ENCODE measurements around the gene ALK.

Gene ALK

GRCh38 chr2:29191817-29192216 lies 729.6 kb downstream of the ALK start:
- TF ChIP-seq CTCF (IDR thresholded peaks at IDR 0.05; ENCODE audit: low read length) (no peak), EZH2 (IDR thresholded peaks at IDR 0.05; ENCODE audit: borderline replicate concordance, low read length) (no peak)

GRCh38 chr2:29189052-29189451 lies 732.3 kb downstream of the ALK start:
- no peaks in the 10 kb centered on the region for H3K9me3 ChIP-seq (ENCODE audit: low read length)
- no peaks in the 10 kb centered on the region for H3K9me2 ChIP-seq (ENCODE audit: low read depth, low read length)
- H3K9ac ChIP-seq (ENCODE audit: low read length), result no peak overlapping the region
- H3K79me2 ChIP-seq (ENCODE audit: insufficient read depth, low read length), result no peaks in the 10 kb centered on the region
- no peak overlapping the region for H2AFZ ChIP-seq (ENCODE audit: low read length)
- TF ChIP-seq EZH2 (IDR thresholded peaks at IDR 0.05; ENCODE audit: borderline replicate concordance, low read length), result no peak
- no peak for TF ChIP-seq CTCF (IDR thresholded peaks at IDR 0.05; ENCODE audit: low read length)
- H3F3A ChIP-seq (ENCODE audit: insufficient read depth, low read length), result no peaks in the 10 kb centered on the region
- no peak overlapping the region for H3K27ac ChIP-seq (ENCODE audit: low read depth, low read length, poor library complexity, severe bottlenecking)
- no peak overlapping the region for H3K4me2 ChIP-seq (ENCODE audit: low read length)
- H3K36me3 ChIP-seq (ENCODE audit: insufficient read depth, low read length), result no peaks in the 10 kb centered on the region
- H3K4me3 ChIP-seq (ENCODE audit: low read depth, low read length, poor library complexity, severe bottlenecking), result no peak overlapping the region
- H3K27me3 ChIP-seq (ENCODE audit: insufficient read depth, low read length), result no peaks in the 10 kb centered on the region
- no peaks in the 10 kb centered on the region for H3K4me1 ChIP-seq (ENCODE audit: insufficient read depth, low read length, severe bottlenecking)
- no peaks in the 10 kb centered on the region for H4K20me1 ChIP-seq (ENCODE audit: insufficient read depth, low read length)

More at GRCh38 chr2:29191817-29192216, 729.6 kb downstream of the ALK start:
- Histone ChIP-seq H3K79me2 (ENCODE audit: insufficient read depth, low read length) (no peaks in the 10 kb centered on the region), H3K36me3 (ENCODE audit: insufficient read depth, low read length) (no peaks in the 10 kb centered on the region), H3F3A (ENCODE audit: insufficient read depth, low read length) (no peaks in the 10 kb centered on the region), H3K27ac (ENCODE audit: low read depth, low read length, poor library complexity, severe bottlenecking) (no peak overlapping the region), H3K9ac (ENCODE audit: low read length) (no peak overlapping the region), H3K4me3 (ENCODE audit: low read depth, low read length, poor library complexity, severe bottlenecking) (no peak overlapping the region), H4K20me1 (ENCODE audit: insufficient read depth, low read length) (no peaks in the 10 kb centered on the region), H3K27me3 (ENCODE audit: insufficient read depth, low read length) (no peaks in the 10 kb centered on the region), H3K4me1 (ENCODE audit: insufficient read depth, low read length, severe bottlenecking) (no peaks in the 10 kb centered on the region), H3K4me2 (ENCODE audit: low read length) (no peak overlapping the region), H2AFZ (ENCODE audit: low read length) (no peak overlapping the region), H3K9me2 (ENCODE audit: low read depth, low read length) (no peaks in the 10 kb centered on the region), H3K9me3 (ENCODE audit: low read length) (no peaks in the 10 kb centered on the region)

- H3F3A ChIP-seq (ENCODE audit: insufficient read depth, low read length), result no peaks in the 10 kb centered on the region
- H3K4me1 ChIP-seq (ENCODE audit: insufficient read depth, low read length, severe bottlenecking), result no peaks in the 10 kb centered on the region
- TF ChIP-seq CTCF (IDR thresholded peaks at IDR 0.05; ENCODE audit: low read length), result no peak
- no peak for TF ChIP-seq EZH2 (IDR thresholded peaks at IDR 0.05; ENCODE audit: borderline replicate concordance, low read length)
- no peak overlapping the region for H3K9ac ChIP-seq (ENCODE audit: low read length)
- no peak overlapping the region for H3K4me2 ChIP-seq (ENCODE audit: low read length)
- no peak overlapping the region for H3K4me3 ChIP-seq (ENCODE audit: low read depth, low read length, poor library complexity, severe bottlenecking)
- H3K79me2 ChIP-seq (ENCODE audit: insufficient read depth, low read length), result no peaks in the 10 kb centered on the region
- no peak overlapping the region for H3K27ac ChIP-seq (ENCODE audit: low read depth, low read length, poor library complexity, severe bottlenecking)
- H3K9me3 ChIP-seq (ENCODE audit: low read length), result no peaks in the 10 kb centered on the region
- no peaks in the 10 kb centered on the region for H3K27me3 ChIP-seq (ENCODE audit: insufficient read depth, low read length)
- H3K36me3 ChIP-seq (ENCODE audit: insufficient read depth, low read length), result no peaks in the 10 kb centered on the region
- H3K9me2 ChIP-seq (ENCODE audit: low read depth, low read length), result no peaks in the 10 kb centered on the region
- H2AFZ ChIP-seq (ENCODE audit: low read length), result no peak overlapping the region
- no peaks in the 10 kb centered on the region for H4K20me1 ChIP-seq (ENCODE audit: insufficient read depth, low read length)
These were observed 733.5 kb downstream of the ALK start for GRCh38 chr2:29187926-29188325.
